ENCODE data around the gene CTBP1. TPM values are rescaled to one million over a fixed set of nuclear protein-coding genes. Genes with fewer than 3 reads are reported as not detected.

CTBP1 gene
- total RNA-seq, 1 donor from 2014 or later, result 203 TPM

DNA sequence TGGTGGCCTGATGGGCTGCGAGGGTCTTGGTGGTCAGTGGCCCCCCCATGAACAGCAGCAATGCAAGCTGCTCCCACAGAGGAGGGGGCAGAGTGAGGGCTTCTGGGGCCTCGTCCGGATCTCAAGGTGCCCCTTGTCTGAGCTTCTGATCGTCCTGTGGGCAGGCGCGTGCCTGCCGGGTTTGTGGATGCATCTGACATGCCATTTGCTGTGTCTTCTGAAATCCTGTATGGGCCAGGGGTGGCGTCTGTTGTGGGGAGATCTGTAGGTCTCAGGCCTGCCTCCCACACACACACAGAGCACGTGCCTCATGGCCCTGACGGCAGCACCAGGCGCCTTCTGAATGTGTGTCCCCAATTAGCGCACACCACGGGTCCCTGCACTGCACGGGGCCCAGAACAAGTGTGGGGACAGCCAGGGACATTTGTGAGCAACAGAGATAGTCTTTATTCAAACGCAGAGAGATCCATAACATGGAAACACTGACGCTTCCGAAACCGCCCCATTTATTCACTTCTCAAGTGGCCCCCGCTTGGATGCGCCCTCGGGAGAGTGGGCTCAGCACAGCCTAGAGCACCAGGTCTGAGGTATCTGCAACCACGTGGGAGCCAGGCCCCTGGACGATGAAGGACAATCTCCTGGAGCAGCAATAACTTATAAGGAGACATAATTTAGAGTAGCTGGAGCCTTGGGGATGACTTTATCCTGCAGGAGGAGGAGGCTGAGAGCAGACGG lies 82.3 kb downstream of the CTBP1 start:
- Mint-ChIP-seq H3K4me3 (peak overlapping the region; percentile 79), H3K36me3 (ENCODE audit: low read depth) (no peaks in the 10 kb centered on the region), H3K27me3 (ENCODE audit: insufficient read depth) (peaks cover 13% of the 10 kb centered on the region), H3K27ac (peak overlapping the region; percentile 67), H3K4me1 (ENCODE audit: low read depth) (peaks cover 15% of the 10 kb centered on the region), H3K9me3 (no peaks in the 10 kb centered on the region)
- intact Hi-C loops (cut with micrococcal nuclease), result loop anchor here (1.0 kb wide), 9 partner anchors 21 to 185 kb away; partner anchors contain the start of genes MAEA and UVSSA
- no peak for DNase-seq (ENCODE audit: low spot score)

DNA sequence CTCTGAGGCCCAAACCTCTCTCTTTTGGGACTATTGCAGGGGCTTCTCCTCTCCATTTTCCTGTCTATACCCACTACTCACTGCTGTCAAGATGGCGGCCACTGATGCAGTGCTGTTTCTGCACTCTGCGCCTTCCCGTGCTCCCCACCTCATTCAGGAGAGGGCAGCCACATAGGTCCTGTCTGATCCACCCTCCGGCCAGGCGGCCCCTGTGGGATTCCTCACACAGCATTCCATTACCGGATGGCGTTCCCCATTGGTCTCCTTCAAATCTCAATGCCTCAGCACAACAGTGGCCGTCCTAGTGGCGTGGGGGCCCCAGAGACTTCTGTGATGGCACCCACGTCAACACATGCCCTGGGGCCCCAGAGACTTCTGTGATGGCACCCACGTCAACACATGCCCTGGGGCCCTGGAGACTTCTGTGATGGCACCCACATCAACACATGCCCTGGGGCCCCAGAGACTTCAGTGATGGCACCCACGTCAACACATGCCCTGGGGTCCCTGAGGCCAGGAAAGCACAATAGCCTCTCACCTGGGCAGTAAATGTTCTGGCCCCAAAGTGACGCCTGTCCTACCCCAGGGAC lies 83.9 kb downstream of the CTBP1 start:
- DNase-seq (ENCODE audit: low spot score), result no peak
- peaks cover 15% of the 10 kb centered on the region for H3K4me1 Mint-ChIP-seq (ENCODE audit: low read depth)
- H3K9me3 Mint-ChIP-seq, result no peaks in the 10 kb centered on the region
- no peaks in the 10 kb centered on the region for H3K36me3 Mint-ChIP-seq (ENCODE audit: low read depth)
- H3K27me3 Mint-ChIP-seq (ENCODE audit: insufficient read depth), result peaks cover 6% of the 10 kb centered on the region
- intact Hi-C loops (cut with micrococcal nuclease), result no loop called here
- no peak overlapping the region for H3K4me3 Mint-ChIP-seq
- no peak overlapping the region for H3K27ac Mint-ChIP-seq

DNA sequence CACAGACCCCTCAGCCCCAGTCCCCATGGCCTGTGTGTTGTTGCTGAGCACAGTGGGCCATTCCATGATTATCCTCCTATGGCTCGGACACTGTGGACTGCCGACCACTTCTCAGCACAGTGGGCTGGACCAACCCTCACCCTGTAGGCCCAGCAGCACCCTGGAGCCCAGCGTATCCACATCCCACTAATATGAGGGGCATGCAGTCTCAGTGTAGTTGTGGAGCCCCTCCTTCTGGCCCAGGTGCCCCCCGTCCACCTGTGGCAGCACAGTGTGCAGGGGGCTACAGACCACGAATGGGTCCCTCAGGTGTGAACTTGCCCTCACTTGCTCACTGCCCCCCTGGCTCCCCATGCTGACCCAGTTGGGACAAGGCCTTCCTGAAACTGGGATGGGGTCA lies 84.5 kb downstream of the CTBP1 start:
- Mint-ChIP-seq H3K27me3 (ENCODE audit: insufficient read depth) (peaks cover 5% of the 10 kb centered on the region), H3K9me3 (no peaks in the 10 kb centered on the region), H3K4me3 (no peak overlapping the region), H3K27ac (no peak overlapping the region), H3K36me3 (ENCODE audit: low read depth) (no peaks in the 10 kb centered on the region), H3K4me1 (ENCODE audit: low read depth) (peaks cover 15% of the 10 kb centered on the region)
- intact Hi-C loops (cut with micrococcal nuclease), result no loop called here
- DNase-seq (ENCODE audit: low spot score), result no peak

DNA sequence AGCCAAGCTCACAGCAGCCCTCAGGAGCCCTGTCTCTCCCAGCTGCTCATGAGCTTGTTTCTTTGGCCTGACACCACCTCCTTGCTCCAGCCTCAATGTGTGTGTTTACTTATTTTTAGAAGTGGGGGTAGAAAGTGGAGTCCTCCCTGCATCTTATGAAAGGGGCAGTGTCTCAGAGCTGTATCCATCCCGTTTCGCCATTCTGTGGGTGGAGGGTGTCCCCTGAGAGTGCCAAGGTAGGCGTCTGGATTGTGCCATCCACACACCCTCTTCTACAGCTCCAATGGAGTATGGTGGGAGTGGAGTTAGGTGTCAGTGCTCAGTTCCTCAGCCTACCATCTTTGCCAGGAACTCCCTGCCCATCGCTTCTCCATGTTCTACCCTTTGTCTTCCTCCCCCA lies 84.9 kb downstream of the CTBP1 start:
- Mint-ChIP-seq H3K27ac (no peak overlapping the region), H3K4me1 (ENCODE audit: low read depth) (peaks cover 15% of the 10 kb centered on the region), H3K36me3 (ENCODE audit: low read depth) (no peaks in the 10 kb centered on the region), H3K4me3 (no peak overlapping the region), H3K27me3 (ENCODE audit: insufficient read depth) (peaks cover 6% of the 10 kb centered on the region), H3K9me3 (no peaks in the 10 kb centered on the region)
- intact Hi-C loops (cut with micrococcal nuclease), result no loop called here
- DNase-seq (ENCODE audit: low spot score), result no peak

Other genes with a start within 250 kb of the CTBP1 start
- gene FGFRL1, start 237.5 kb downstream of the CTBP1 start, total RNA-seq, result 15.5 TPM in 2 replicates
- gene RNF212, start 135.6 kb downstream of the CTBP1 start, total RNA-seq, result 0.93 and 1.5 TPM in 2 replicates
- gene SPON2, start 76.5 kb downstream of the CTBP1 start, total RNA-seq, result 12.1 and 16.3 TPM in 2 replicates
- 67.1 and 68.1 TPM in 2 replicates for gene MAEA, start 40.8 kb upstream of the CTBP1 start, total RNA-seq
- 25.8 and 27.5 TPM in 2 replicates for gene UVSSA, start 98.1 kb upstream of the CTBP1 start, total RNA-seq
- gene NKX1-1, start 157.3 kb upstream of the CTBP1 start, total RNA-seq, result not detected in 2 replicates

Measured in activated T-helper 1 cell treated with anti-CD3 and anti-CD28 coated beads, Interleukin-12 subunit alpha, Interleukin-12 subunit beta, Interleukin-2, Interleukin-4 antibody, amounts not matched to agents 30 ng/mL and 10 ng/mL and 1 ng/mL, durations not matched to agents 14 hours and 24 hours and 36 hours (primary cell).